AG09309 (cell line): ENCODE results near the gene ZNF831.

Source experiments
- DNase-seq: peaks from one replicate; pipeline ENCODE4 v3.0.0-alpha.2; 2010; ENCODE audit warnings: low read depth
- H3K4me3 ChIP-seq: 2 replicates; pipeline ENCODE4 v1.5.1; 2011; ENCODE audit warnings: mild to moderate bottlenecking, low read depth, low read length, moderate library complexity; ENCODE audit not compliant: control insufficient read depth
- TF ChIP-seq, protein P1 (sequence below): IDR thresholded peaks from 2 replicates; pipeline ENCODE4 v1.5.1; 2011; ENCODE audit warnings: mild to moderate bottlenecking, low read depth, low read length, inconsistent platforms; ENCODE audit not compliant: insufficient read depth, control insufficient read depth; ENCODE audit errors: missing control alignments

Gene ZNF831

DNA sequence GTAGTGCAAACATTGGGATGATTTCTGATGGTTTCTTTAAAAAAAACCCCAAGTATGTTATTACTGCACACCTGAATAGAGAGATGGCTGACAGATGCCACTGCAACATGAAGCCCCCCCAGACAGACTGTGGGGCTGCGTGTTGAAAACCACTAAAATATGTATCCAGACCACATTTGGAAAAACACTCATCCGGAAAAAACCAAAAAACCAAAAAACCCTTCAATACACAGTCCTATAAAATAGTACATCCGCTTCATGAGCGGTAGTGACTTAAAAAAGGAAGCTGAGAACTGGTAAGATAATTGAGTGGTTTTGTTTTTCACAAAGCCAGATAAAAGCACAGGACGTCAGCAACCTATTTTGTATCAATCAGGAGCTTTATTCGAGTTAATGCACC lies 89.7 kb downstream of the ZNF831 start:
- H3K4me3 ChIP-seq, result no peak overlapping the region
- DNase-seq, result no peak
- TF ChIP-seq, protein P1, sequence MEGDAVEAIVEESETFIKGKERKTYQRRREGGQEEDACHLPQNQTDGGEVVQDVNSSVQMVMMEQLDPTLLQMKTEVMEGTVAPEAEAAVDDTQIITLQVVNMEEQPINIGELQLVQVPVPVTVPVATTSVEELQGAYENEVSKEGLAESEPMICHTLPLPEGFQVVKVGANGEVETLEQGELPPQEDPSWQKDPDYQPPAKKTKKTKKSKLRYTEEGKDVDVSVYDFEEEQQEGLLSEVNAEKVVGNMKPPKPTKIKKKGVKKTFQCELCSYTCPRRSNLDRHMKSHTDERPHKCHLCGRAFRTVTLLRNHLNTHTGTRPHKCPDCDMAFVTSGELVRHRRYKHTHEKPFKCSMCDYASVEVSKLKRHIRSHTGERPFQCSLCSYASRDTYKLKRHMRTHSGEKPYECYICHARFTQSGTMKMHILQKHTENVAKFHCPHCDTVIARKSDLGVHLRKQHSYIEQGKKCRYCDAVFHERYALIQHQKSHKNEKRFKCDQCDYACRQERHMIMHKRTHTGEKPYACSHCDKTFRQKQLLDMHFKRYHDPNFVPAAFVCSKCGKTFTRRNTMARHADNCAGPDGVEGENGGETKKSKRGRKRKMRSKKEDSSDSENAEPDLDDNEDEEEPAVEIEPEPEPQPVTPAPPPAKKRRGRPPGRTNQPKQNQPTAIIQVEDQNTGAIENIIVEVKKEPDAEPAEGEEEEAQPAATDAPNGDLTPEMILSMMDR, result no peak

DNA sequence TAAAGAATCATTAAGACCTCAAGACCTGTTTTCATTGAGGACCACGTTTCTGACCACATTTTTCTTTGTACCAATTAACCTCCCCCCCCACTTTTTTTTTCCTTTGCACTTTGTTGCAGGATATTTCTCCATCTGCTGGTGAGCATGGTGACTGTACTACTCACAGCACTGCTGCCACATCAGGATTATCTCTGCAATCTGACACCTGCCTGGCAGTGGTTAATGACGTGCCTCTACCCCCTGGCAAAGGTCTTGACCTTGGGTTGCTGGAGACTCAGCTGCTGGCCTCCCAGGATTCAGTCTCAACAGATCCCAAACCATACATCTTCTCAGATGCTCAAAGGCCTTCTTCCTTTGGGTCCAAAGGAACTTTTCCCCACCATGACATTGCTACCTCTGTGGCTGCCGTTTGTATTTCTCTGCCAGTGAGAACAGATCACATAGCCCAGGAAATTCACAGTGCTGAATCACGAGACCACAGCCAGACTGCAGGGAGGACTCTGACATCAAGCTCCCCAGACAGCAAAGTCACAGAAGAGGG lies 90.2 kb downstream of the ZNF831 start:
- TF ChIP-seq, protein P1, result no peak
- H3K4me3 ChIP-seq, result no peak overlapping the region
- DNase-seq, result no peak

DNA sequence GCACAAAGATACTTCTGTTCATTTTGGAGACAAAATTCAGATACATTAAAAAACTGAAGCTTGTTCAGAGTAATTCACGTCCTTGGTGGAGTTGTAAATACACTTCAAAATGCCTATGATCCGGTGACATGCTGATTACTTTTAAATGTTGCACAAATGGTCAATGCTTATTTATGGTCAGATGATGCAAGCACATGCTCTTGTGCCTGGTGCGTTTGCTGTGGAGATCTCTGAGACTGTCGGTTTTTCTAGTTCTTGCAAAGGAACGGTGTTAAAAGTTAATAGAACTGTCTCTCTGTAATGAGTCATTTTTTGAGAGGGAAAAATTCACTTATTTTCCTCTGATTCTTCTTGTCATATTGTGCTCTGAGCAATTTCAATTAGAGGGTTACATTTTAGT lies 91.6 kb downstream of the ZNF831 start:
- TF ChIP-seq, protein P1, result no peak
- H3K4me3 ChIP-seq, result no peak overlapping the region

DNA sequence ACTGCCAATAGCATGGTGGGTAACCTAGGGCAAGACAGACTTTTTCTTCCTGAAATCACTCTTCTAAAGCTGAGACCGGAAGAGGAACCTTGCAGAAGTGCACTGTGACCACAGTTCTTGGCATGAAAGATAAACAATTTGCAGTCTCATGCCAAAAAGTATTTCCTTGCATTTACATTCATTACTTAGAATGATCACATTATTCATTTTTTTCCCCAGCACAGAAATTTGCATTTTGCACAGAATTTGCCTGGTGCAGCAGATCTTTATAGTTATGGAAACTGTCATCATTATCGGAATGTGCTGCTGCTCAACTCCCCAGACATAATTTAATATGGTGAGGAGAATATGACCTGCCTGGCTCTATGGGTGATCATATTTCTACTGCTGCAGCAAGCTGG lies 94.6 kb downstream of the ZNF831 start:
- H3K4me3 ChIP-seq, result no peak overlapping the region
- no peak for DNase-seq
- TF ChIP-seq, protein P1, result no peak

More for the DNA sequence above, 91.6 kb downstream of the ZNF831 start:
- DNase-seq, result no peak

DNA sequence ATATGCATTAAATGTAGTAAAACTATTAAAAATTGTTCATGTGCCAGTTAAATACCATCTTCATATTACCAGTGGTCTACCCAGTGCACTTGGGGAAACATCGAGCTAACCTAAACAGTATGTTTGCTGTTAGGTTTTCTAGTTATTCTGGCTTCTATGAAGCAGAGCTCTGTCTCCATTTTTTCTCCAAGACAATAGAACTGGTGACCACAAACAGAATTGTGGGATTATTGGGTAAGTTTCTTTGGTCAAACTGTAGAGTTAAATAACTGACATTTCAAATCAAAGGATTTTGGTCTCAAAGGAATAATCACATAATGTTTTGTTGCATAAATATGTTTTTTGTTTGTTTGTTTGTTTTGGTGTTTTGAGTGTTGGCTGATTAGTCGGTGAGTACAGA lies 96.3 kb downstream of the ZNF831 start:
- TF ChIP-seq, protein P1, result no peak
- H3K4me3 ChIP-seq, result no peak overlapping the region
- no peak for DNase-seq

DNA sequence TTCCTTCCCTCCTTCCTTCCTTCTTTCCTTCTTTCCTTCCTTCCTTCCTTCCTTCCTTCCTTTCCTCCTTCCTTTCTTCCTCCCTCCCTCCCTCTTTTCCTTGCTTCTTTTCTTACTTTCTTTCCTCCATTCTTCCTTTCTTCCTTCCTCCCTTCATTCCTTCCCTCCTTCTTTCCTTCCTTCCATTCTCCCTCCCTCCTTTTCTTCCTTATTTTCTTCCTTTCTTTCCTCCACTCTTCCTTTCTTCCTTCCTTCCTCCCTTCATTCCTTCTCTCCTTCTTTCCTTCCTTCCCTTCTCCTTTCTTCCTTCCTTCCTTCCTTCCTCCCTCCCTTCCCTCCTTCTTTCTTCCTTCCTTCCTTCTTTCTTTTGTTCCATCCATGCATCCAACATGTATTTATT lies 101.7 kb downstream of the ZNF831 start:
- TF ChIP-seq, protein P1, result no peak
- no peak for DNase-seq
- no peak overlapping the region for H3K4me3 ChIP-seq

DNA sequence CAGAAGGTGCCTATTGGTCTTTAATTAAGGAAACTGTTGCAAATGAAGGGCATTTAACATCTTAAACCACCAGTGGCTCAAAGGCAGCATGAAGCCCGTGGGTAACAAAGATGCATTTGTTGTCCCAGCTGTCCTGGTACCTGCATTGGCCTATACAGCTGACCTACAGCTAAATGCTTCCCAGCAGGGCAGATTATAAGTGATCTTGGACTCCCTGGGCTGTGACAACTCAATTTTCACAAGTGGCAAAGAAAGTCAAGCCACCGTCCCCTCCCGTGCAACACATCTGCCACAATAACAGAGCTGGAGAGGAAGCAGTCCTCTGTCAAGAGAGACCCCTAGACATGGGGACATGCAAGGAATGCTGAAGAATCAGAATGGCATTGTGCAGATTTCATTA lies 105.2 kb downstream of the ZNF831 start:
- TF ChIP-seq, protein P1, result no peak
- no peak for DNase-seq
- H3K4me3 ChIP-seq, result no peak overlapping the region
